ENCODE measurements around the gene CNTN1. TPM values are rescaled to one million over a fixed set of nuclear protein-coding genes. Genes with fewer than 3 reads are reported as not detected.

The CNTN1 gene
- total RNA-seq, 1 donor from 2014 or later: not detected

- no peak for DNase-seq (ENCODE audit: low read depth)
These were observed 76.1 kb downstream of the CNTN1 start for GRCh38 chr12:40768125-40768864.

GRCh38 chr12:40769846-40770245, 77.6 kb downstream of the CNTN1 start:
- DNase-seq (ENCODE audit: low read depth): no peak

GRCh38 chr12:40770781-40771180, 78.5 kb downstream of the CNTN1 start:
- no peak for DNase-seq (ENCODE audit: low read depth)

GRCh38 chr12:40775661-40776060, 83.4 kb downstream of the CNTN1 start:
- no peak for DNase-seq (ENCODE audit: low read depth)

GRCh38 chr12:40784102-40784501, 91.9 kb downstream of the CNTN1 start:
- DNase-seq (ENCODE audit: low read depth): no peak

GRCh38 chr12:40788276-40788675, 96.0 kb downstream of the CNTN1 start:
- DNase-seq (ENCODE audit: low read depth): no peak

- no peak for DNase-seq (ENCODE audit: low read depth)
These were observed 100.7 kb downstream of the CNTN1 start for GRCh38 chr12:40792792-40793386.

GRCh38 chr12:40793471-40793870, 101.2 kb downstream of the CNTN1 start:
- no peak for DNase-seq (ENCODE audit: low read depth)

GRCh38 chr12:40794087-40794486, 101.8 kb downstream of the CNTN1 start:
- no peak for DNase-seq (ENCODE audit: low read depth)

GRCh38 chr12:40801082-40801481, 108.8 kb downstream of the CNTN1 start:
- DNase-seq (ENCODE audit: low read depth): no peak

GRCh38 chr12:40801861-40802260, 109.6 kb downstream of the CNTN1 start:
- DNase-seq (ENCODE audit: low read depth): no peak

- no peak for DNase-seq (ENCODE audit: low read depth)
These were observed 110.4 kb downstream of the CNTN1 start for GRCh38 chr12:40802656-40803055.

- no peak for DNase-seq (ENCODE audit: low read depth)
These were observed 127.3 kb downstream of the CNTN1 start for GRCh38 chr12:40819436-40820108.

GRCh38 chr12:40820794-40821484, 128.7 kb downstream of the CNTN1 start:
- no peak for DNase-seq (ENCODE audit: low read depth)

- no peak for DNase-seq (ENCODE audit: low read depth)
These were observed 132.9 kb downstream of the CNTN1 start for GRCh38 chr12:40825156-40825555.

GRCh38 chr12:40827683-40828592, 135.7 kb downstream of the CNTN1 start:
- no peak for DNase-seq (ENCODE audit: low read depth)

- no peak for DNase-seq (ENCODE audit: low read depth)
These were observed 136.4 kb downstream of the CNTN1 start for GRCh38 chr12:40828593-40828990.

GRCh38 chr12:40829738-40830144, 137.5 kb downstream of the CNTN1 start:
- DNase-seq (ENCODE audit: low read depth): no peak

GRCh38 chr12:40831916-40832315, 139.7 kb downstream of the CNTN1 start:
- DNase-seq (ENCODE audit: low read depth): no peak

GRCh38 chr12:40832668-40833067, 140.4 kb downstream of the CNTN1 start:
- DNase-seq (ENCODE audit: low read depth): no peak

- DNase-seq (ENCODE audit: low read depth): no peak
These were observed 141.6 kb downstream of the CNTN1 start for GRCh38 chr12:40833818-40834217.
